Neural cell (in vitro differentiated cells): ENCODE data around the gene PRDM11. TPM values are rescaled to one million over a fixed set of nuclear protein-coding genes. Genes with fewer than 3 reads are reported as not detected.

Experiments used
- H2AFZ ChIP-seq: fragments of 200-600, 300-800 bp; sonication (generic), shearing (Covaris generic); 2 replicates; pipeline ENCODE4 v1.6.0; 2014; ENCODE audit warnings: low read depth, mild to moderate bottlenecking, antibody characterized with exemption, low read length, moderate library complexity
- H3F3A ChIP-seq: fragments of 200-600 bp; shearing (Covaris generic); 2 replicates; pipeline ENCODE4 v1.6.1; 2016; ENCODE audit warnings: mild to moderate bottlenecking, moderate library complexity, mixed read lengths, antibody characterized with exemption, low read length; ENCODE audit not compliant: insufficient read depth, poor library complexity, severe bottlenecking
- H3K27ac ChIP-seq: fragments of 200-600, 300-800 bp; sonication (generic), shearing (Covaris generic); 2 replicates; pipeline ENCODE4 v1.5.1; 2014; ENCODE audit warnings: mild to moderate bottlenecking, low read length, moderate library complexity
- H3K27me3 ChIP-seq: fragments of 300-800, 200-600 bp; sonication (generic), shearing (Covaris generic); 2 replicates; pipeline ENCODE4 v1.6.0; 2014; ENCODE audit warnings: mild to moderate bottlenecking, low read depth, low read length, moderate library complexity; ENCODE audit not compliant: insufficient read depth
- H3K36me3 ChIP-seq: fragments of 300-800, 200-600 bp; sonication (generic), shearing (Covaris generic); 2 replicates; pipeline ENCODE4 v1.5.1; 2014; ENCODE audit warnings: mild to moderate bottlenecking, antibody characterized with exemption, low read length, moderate library complexity; ENCODE audit not compliant: insufficient read depth
- H3K4me2 ChIP-seq: fragments of 300-800, 200-600 bp; sonication (generic), shearing (Covaris generic); 2 replicates; pipeline ENCODE4 v1.6.0; 2014; ENCODE audit warnings: mild to moderate bottlenecking, low read length
- H3K4me3 ChIP-seq: fragments of 300-800, 200-600 bp; sonication (generic), shearing (Covaris generic); 2 replicates; pipeline ENCODE4 v1.5.1; 2014; ENCODE audit warnings: mild to moderate bottlenecking, low read length, moderate library complexity
- H3K79me2 ChIP-seq: fragments of 200-600 bp; shearing (Covaris generic); replicated peaks from 2 replicates; pipeline ENCODE4 v1.6.0; 2014; ENCODE audit warnings: mild to moderate bottlenecking, low read length, moderate library complexity; ENCODE audit not compliant: insufficient read depth
- H3K9ac ChIP-seq: fragments of 300-800, 200-600 bp; sonication (generic), shearing (Covaris generic); 2 replicates; pipeline ENCODE4 v1.6.1; 2016; ENCODE audit warnings: mild to moderate bottlenecking, low read length, mixed read lengths
- H3K9me2 ChIP-seq: fragments of 200-600 bp; shearing (Covaris generic); 2 replicates; pipeline ENCODE4 v1.6.1; 2016; ENCODE audit warnings: mild to moderate bottlenecking, low read length, mixed read lengths; ENCODE audit not compliant: insufficient read depth
- H3K9me3 ChIP-seq: fragments of 200-600, 300-800 bp; sonication (generic), shearing (Covaris generic); 2 replicates; pipeline ENCODE4 v1.6.1; 2016; ENCODE audit warnings: mild to moderate bottlenecking, mixed run types, low read length, moderate library complexity, mixed read lengths
- H4K20me1 ChIP-seq: fragments of 200-600 bp; shearing (Covaris generic); 2 replicates; pipeline ENCODE4 v1.6.1; 2016; ENCODE audit warnings: mild to moderate bottlenecking, mixed run types; ENCODE audit not compliant: insufficient read depth
- EP300 ChIP-seq: fragments of 450-650 bp; conservative IDR thresholded peaks from 2 replicates; pipeline ENCODE4 v1.6.1; 2014; ENCODE audit warnings: antibody characterized with exemption, mild to moderate bottlenecking, moderate library complexity; ENCODE audit not compliant: poor library complexity, severe bottlenecking
- EZH2 ChIP-seq: fragments of 200-600, 300-800 bp; shearing (Covaris generic), sonication (generic); IDR thresholded peaks from 2 replicates; pipeline ENCODE4 v1.6.1; 2014; ENCODE audit warnings: antibody characterized with exemption, low read length, borderline replicate concordance, mild to moderate bottlenecking; ENCODE audit not compliant: insufficient read depth, poor library complexity, severe bottlenecking
- MXI1 ChIP-seq: fragments of 450-650 bp; conservative IDR thresholded peaks from 2 replicates; pipeline ENCODE4 v1.6.1; 2014; ENCODE audit warnings: antibody characterized with exemption, mild to moderate bottlenecking; ENCODE audit not compliant: poor library complexity, severe bottlenecking
- POLR2AphosphoS5 ChIP-seq: IDR thresholded peaks from 2 replicates; pipeline ENCODE4 v1.6.1; 2012
- RAD21 ChIP-seq: fragments of 450-650 bp; conservative IDR thresholded peaks from 2 replicates; pipeline ENCODE4 v1.6.1; 2014; ENCODE audit warnings: antibody characterized with exemption, mild to moderate bottlenecking, moderate library complexity
- REST ChIP-seq: IDR thresholded peaks from 2 replicates; pipeline ENCODE4 v1.6.1; 2012; ENCODE audit warnings: borderline replicate concordance
- SMC3 ChIP-seq: fragments of 450-650 bp; conservative IDR thresholded peaks from 2 replicates; pipeline ENCODE4 v1.6.1; 2014; ENCODE audit warnings: antibody characterized with exemption, mild to moderate bottlenecking, moderate library complexity; ENCODE audit not compliant: poor library complexity
- TAF1 ChIP-seq: IDR thresholded peaks from 2 replicates; pipeline ENCODE4 v1.6.1; 2012; ENCODE audit warnings: low read depth
- polyA plus RNA-seq: library from polyadenylated mRNA; depleted of rRNA; stranded (reverse); fragments of >200 nt; gene quantifications from 2 replicates; pipeline ENCODE4 v1.2.3, GENCODE V29; 2014
- TF ChIP-seq, protein P1 (sequence below): fragments of 450-650 bp; IDR thresholded peaks from 2 replicates; pipeline ENCODE4 v1.5.1; 2014; ENCODE audit warnings: antibody characterized with exemption, mild to moderate bottlenecking, moderate library complexity; ENCODE audit not compliant: poor library complexity, severe bottlenecking

Gene PRDM11
- polyA plus RNA-seq, 1 donor from 2014 or later = 2.0 TPM

DNA sequence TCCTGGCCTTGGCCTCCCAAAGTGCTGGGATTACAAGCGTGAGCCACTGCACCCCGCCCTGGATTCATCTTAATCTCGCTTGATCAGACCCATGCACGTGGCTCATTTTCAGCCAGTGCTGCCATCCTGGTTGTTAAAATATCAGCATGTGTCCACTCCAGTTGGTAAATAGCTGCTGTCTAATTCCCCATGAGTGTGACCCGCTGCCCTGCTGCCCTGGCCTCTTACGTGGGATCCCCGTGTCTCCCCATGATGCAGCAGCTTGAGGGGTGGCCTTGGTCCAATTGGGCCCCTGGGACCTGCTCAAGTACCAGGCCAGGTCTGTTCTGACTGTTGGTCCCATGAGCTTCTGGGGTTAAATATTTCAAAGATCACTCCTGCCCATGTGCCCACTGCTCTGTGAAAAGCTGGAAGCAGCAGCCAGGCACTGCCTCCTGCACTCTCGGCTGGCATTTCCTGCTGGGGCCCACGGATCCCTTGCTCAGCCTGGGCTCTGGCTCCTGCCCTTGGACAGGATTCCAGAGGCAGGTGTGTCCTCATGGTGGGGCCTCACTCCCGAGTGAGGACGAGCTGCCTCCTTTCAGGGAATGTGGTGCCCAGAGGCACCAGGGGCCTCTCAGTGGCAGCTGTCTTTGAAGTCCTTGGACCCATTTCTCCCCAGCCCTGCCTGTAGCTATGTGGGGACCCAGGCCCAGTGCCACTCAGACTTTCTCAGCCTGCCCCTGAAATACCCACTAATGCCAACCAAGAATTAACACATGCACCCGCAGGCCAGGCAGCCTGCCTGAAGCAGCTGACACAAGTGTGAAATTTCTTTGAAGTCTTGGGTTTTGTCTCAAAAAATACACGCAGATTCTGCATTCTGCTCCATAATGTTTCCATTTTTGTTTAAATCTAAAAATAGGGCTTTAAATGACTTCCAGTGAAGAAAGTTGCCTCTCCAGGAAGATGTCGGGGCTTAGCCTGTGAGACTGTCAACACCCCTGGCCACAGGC, 38.1 kb upstream of the PRDM11 start:
- no peak overlapping the region for H3K4me2 ChIP-seq
- no peaks in the 10 kb centered on the region for H3K9me2 ChIP-seq
- H3K27ac ChIP-seq = no peak overlapping the region
- no peaks in the 10 kb centered on the region for H3K27me3 ChIP-seq
- H3K79me2 ChIP-seq = no peaks in the 10 kb centered on the region
- no peaks in the 10 kb centered on the region for H3K9me3 ChIP-seq
- no peak for TF ChIP-seq SMC3
- TF ChIP-seq, protein P1, sequence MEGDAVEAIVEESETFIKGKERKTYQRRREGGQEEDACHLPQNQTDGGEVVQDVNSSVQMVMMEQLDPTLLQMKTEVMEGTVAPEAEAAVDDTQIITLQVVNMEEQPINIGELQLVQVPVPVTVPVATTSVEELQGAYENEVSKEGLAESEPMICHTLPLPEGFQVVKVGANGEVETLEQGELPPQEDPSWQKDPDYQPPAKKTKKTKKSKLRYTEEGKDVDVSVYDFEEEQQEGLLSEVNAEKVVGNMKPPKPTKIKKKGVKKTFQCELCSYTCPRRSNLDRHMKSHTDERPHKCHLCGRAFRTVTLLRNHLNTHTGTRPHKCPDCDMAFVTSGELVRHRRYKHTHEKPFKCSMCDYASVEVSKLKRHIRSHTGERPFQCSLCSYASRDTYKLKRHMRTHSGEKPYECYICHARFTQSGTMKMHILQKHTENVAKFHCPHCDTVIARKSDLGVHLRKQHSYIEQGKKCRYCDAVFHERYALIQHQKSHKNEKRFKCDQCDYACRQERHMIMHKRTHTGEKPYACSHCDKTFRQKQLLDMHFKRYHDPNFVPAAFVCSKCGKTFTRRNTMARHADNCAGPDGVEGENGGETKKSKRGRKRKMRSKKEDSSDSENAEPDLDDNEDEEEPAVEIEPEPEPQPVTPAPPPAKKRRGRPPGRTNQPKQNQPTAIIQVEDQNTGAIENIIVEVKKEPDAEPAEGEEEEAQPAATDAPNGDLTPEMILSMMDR = no peak
- no peak for TF ChIP-seq EP300
- no peak for TF ChIP-seq EZH2
- TF ChIP-seq REST = no peak
- TF ChIP-seq MXI1 = no peak
- no peaks in the 10 kb centered on the region for H4K20me1 ChIP-seq
- no peak overlapping the region for H2AFZ ChIP-seq
- no peak overlapping the region for H3K4me3 ChIP-seq
- H3K36me3 ChIP-seq = no peaks in the 10 kb centered on the region
- H3K9ac ChIP-seq = no peak overlapping the region
- H3F3A ChIP-seq = no peaks in the 10 kb centered on the region

- no peak for TF ChIP-seq EZH2
- TF ChIP-seq RAD21 = no peak
- no peak for TF ChIP-seq MXI1
- TF ChIP-seq, protein P1 = no peak
- TF ChIP-seq REST = no peak
- TF ChIP-seq SMC3 = no peak
- no peak for TF ChIP-seq TAF1
- TF ChIP-seq EP300 = no peak
- TF ChIP-seq POLR2AphosphoS5 = no peak
- H3K27ac ChIP-seq = no peak overlapping the region
These were observed 37.0 kb upstream of the PRDM11 start for GRCh38 chr11:45109400-45109799.

More at GRCh38 chr11:45109400-45109799, 37.0 kb upstream of the PRDM11 start:
- H3F3A ChIP-seq = no peaks in the 10 kb centered on the region
- no peaks in the 10 kb centered on the region for H3K27me3 ChIP-seq
- H3K9ac ChIP-seq = no peak overlapping the region
- H3K4me2 ChIP-seq = no peak overlapping the region
- no peaks in the 10 kb centered on the region for H3K9me2 ChIP-seq
- no peak overlapping the region for H3K4me3 ChIP-seq
- no peaks in the 10 kb centered on the region for H4K20me1 ChIP-seq
- no peak overlapping the region for H2AFZ ChIP-seq
- H3K9me3 ChIP-seq = no peaks in the 10 kb centered on the region
- no peaks in the 10 kb centered on the region for H3K79me2 ChIP-seq
- no peaks in the 10 kb centered on the region for H3K36me3 ChIP-seq
